Thyroid gland (tissue), 4 donors: ENCODE data around the gene PLPPR1.

ENCODE experiments used
- CTCF ChIP-seq, 6 experiments: fragments of 200-600 bp in 3 of 6; fragments of 450-650 bp in 3 of 6; sonication (generic) in 3 of 6; IDR thresholded peaks; one replicate each; pipeline ENCODE4 v1.5.1; 2016 to 2019; ENCODE audit warnings: antibody characterized with exemption in 6 of 6, mild to moderate bottlenecking in 2 of 6, inconsistent platforms in 1 of 6, moderate library complexity in 1 of 6
- POLR2A ChIP-seq, 2 donors: fragments of 450-650 bp; IDR thresholded peaks; one replicate each; pipeline ENCODE4 v1.6.1; 2017; ENCODE audit warnings: antibody characterized with exemption in 2 of 2, mild to moderate bottlenecking in 2 of 2, moderate library complexity in 1 of 2

GRCh38 chr9:101140764-101141163 lies 112.2 kb downstream of the PLPPR1 start:
- TF ChIP-seq CTCF (IDR thresholded peaks at IDR 0.05) (no peak), POLR2A (IDR thresholded peaks at IDR 0.05) (no peak)
